Measurements from ENCODE around the gene NAXD.
"Not testable (repeated sequence)": the region's sequence is repeated elsewhere in the genome, so short reads cannot be mapped to it uniquely, and the experiment has no call there.

The NAXD gene

GRCh38 chr13:110615322-110616102 is at the start of gene NAXD:
Gene NAXD (plus strand): TSS chr13:110615545. CDS start chr13:110615602, 57 bp downstream.
- DNase-seq, result peak; percentile 97

- no peak for DNase-seq
Observed at GRCh38 chr13:110566171-110566570, 49.2 kb upstream of the NAXD start.

- no peak for DNase-seq
Observed at GRCh38 chr13:110568612-110569011, 46.7 kb upstream of the NAXD start.

- DNase-seq, result not testable (repeated sequence)
Observed at GRCh38 chr13:110569962-110570361, 45.4 kb upstream of the NAXD start.

- DNase-seq, result no peak
Observed at GRCh38 chr13:110570886-110571285, 44.5 kb upstream of the NAXD start.

GRCh38 chr13:110571896-110572777 is 43.2 kb upstream of the NAXD start:
- no peak for DNase-seq

- DNase-seq, result no peak
Observed at GRCh38 chr13:110572778-110573118, 42.6 kb upstream of the NAXD start.

- DNase-seq, result no peak
Observed at GRCh38 chr13:110574161-110574560, 41.2 kb upstream of the NAXD start.

- peak; percentile 37 for DNase-seq
Observed at GRCh38 chr13:110575322-110576069, 39.8 kb upstream of the NAXD start.

- no peak for DNase-seq
Observed at GRCh38 chr13:110576070-110576394, 39.3 kb upstream of the NAXD start.

GRCh38 chr13:110576736-110577476 is 38.4 kb upstream of the NAXD start:
- no peak for DNase-seq

GRCh38 chr13:110578363-110578762 is 37.0 kb upstream of the NAXD start:
- no peak for DNase-seq

- DNase-seq, result no peak
Observed at GRCh38 chr13:110580800-110581199, 34.5 kb upstream of the NAXD start.

GRCh38 chr13:110581506-110582185 is 33.7 kb upstream of the NAXD start:
- no peak for DNase-seq

GRCh38 chr13:110582421-110582954 is 32.9 kb upstream of the NAXD start:
- no peak for DNase-seq

GRCh38 chr13:110583178-110583865 is 32.0 kb upstream of the NAXD start:
- DNase-seq, result no peak

- DNase-seq, result no peak
Observed at GRCh38 chr13:110589793-110590390, 25.5 kb upstream of the NAXD start.

- no peak for DNase-seq
Observed at GRCh38 chr13:110590577-110590976, 24.8 kb upstream of the NAXD start.

GRCh38 chr13:110592665-110593064 is 22.7 kb upstream of the NAXD start:
- no peak for DNase-seq

- peak; percentile 89 for DNase-seq
Observed at GRCh38 chr13:110593430-110594130, 21.8 kb upstream of the NAXD start.

Measured in hematopoietic multipotent progenitor cell treated with erythropoietin and hydrocortisone succinate and interleukin-3 and kit ligand, for 6 days (in vitro differentiated cells).